Mesodermal cell (in vitro differentiated cells): ENCODE measurements around the gene HSD17B3.
"Not testable (repeated sequence)": the region's sequence is repeated elsewhere in the genome, so short reads cannot be mapped to it uniquely, and the experiment has no call there.

Experiments
- H3K27ac ChIP-seq: 2 replicates; pipeline ENCODE4 v1.7.0; 2013; ENCODE audit warnings: mild to moderate bottlenecking, low read depth, low read length, moderate library complexity; ENCODE audit not compliant: severe bottlenecking
- H3K36me3 ChIP-seq: 2 replicates; pipeline ENCODE4 v1.7.1; 2013; ENCODE audit warnings: mild to moderate bottlenecking, low read length, moderate library complexity; ENCODE audit not compliant: control insufficient read depth, insufficient read depth
- H3K4me1 ChIP-seq: one replicate; pipeline ENCODE4 v1.7.1; 2013; ENCODE audit warnings: mild to moderate bottlenecking, low read length; ENCODE audit not compliant: insufficient read depth, control insufficient read depth, poor library complexity, severe bottlenecking
- H3K4me3 ChIP-seq: 2 replicates; pipeline ENCODE4 v1.7.0; 2013; ENCODE audit warnings: low read length, control low read depth, mild to moderate bottlenecking; ENCODE audit not compliant: insufficient read depth, poor library complexity, severe bottlenecking; ENCODE audit errors: extremely low read depth
- H3K9me3 ChIP-seq: 2 replicates; pipeline ENCODE4 v1.7.1; 2013; ENCODE audit warnings: mild to moderate bottlenecking, low read length, moderate library complexity; ENCODE audit not compliant: control insufficient read depth
- WGBS, 2 experiments: methylation state at CpG; one replicate each; pipeline ENCODE4 v1.1.5; 2013; ENCODE audit warnings: missing lambda C conversion rate in 2 of 2; ENCODE audit not compliant: insufficient coverage in 2 of 2; 5-methylcytosine and 5-hydroxymethylcytosine counted together

The HSD17B3 gene

GRCh38 chr9:96236854-96237550 is 65.0 kb downstream of the HSD17B3 start:
- no peak overlapping the region for H3K4me3 ChIP-seq
- 93 to 94% methylated on average over 3 of the region's 5 CpGs for WGBS, 2 experiments
- no peaks in the 10 kb centered on the region for H3K4me1 ChIP-seq
- no peaks in the 10 kb centered on the region for H3K36me3 ChIP-seq
- H3K9me3 ChIP-seq: no peaks in the 10 kb centered on the region
- H3K27ac ChIP-seq: peak overlapping the region; percentile 19

GRCh38 chr9:96236337-96236736 is 65.6 kb downstream of the HSD17B3 start:
- H3K27ac ChIP-seq: not testable (repeated sequence)
- WGBS, 2 experiments: 100% methylated on average over 2 to 4 of the region's 6 CpGs

DNA sequence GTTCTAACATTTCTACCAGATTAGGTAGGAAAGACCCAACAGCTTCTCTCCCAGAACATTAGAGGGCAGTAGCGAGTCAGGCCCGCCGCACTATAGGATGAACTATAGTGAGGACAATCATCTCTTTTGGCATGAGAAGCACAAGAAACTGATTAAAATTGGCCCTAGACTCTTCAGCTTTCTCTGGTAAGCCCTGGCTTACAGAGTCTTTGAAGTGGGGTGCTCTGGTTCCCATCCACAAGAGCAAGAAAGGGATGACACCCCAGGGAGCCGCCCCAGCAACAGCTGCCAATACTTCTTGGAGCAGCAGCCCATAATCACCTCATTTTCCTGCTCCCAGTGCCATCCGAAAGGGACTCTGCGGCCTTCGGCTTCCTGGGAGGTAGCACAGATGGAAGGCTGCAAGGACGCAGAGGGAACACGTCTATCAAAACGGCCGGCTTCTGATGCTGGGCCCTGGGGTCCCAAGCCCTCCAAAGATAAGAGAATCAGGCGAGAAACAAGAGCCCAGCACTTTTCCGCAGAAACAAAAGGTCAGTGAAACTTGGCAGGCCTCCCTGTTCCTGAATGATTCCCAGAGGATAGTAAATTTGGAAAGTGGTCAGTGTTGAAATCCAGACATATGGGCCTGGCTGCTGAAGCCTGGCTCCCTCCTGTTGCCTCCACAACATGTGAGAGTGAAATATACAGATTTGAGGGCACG is 69.3 kb downstream of the HSD17B3 start:
- no peak overlapping the region for H3K27ac ChIP-seq
- H3K4me1 ChIP-seq: no peaks in the 10 kb centered on the region
- H3K36me3 ChIP-seq: no peaks in the 10 kb centered on the region
- H3K4me3 ChIP-seq: no peak overlapping the region
- no peaks in the 10 kb centered on the region for H3K9me3 ChIP-seq
- 75 to 90% methylated on average over 9 to 11 of the region's 14 CpGs for WGBS, 2 experiments

More at GRCh38 chr9:96236337-96236736, 65.6 kb downstream of the HSD17B3 start:
- H3K4me3 ChIP-seq, H3K36me3 ChIP-seq, H3K9me3 ChIP-seq, H3K4me1 ChIP-seq: not testable (repeated sequence)

DNA sequence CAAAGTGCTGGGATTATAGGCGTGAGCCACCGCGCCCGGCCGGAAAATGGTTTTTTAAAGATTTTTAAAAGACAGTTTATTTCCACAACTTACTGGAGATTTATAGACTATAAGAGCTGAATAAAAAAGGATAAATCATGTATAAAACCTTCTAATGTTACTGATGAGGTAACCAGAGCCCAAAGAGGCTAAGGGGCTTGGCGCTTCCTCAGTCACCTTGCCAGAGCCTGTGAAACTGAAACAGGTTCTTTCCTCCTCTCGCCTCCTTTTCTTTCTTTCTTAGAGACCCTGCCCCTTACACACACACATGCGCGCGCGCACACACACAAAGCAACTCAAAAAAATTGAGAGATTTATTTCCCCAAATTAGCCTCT is 69.8 kb downstream of the HSD17B3 start:
- WGBS, 2 experiments: 39 to 60% methylated on average over 4 to 6 of the region's 11 CpGs
- no peak overlapping the region for H3K27ac ChIP-seq
- H3K4me1 ChIP-seq: no peaks in the 10 kb centered on the region
- no peaks in the 10 kb centered on the region for H3K9me3 ChIP-seq
- H3K4me3 ChIP-seq: no peak overlapping the region
- H3K36me3 ChIP-seq: no peaks in the 10 kb centered on the region

DNA sequence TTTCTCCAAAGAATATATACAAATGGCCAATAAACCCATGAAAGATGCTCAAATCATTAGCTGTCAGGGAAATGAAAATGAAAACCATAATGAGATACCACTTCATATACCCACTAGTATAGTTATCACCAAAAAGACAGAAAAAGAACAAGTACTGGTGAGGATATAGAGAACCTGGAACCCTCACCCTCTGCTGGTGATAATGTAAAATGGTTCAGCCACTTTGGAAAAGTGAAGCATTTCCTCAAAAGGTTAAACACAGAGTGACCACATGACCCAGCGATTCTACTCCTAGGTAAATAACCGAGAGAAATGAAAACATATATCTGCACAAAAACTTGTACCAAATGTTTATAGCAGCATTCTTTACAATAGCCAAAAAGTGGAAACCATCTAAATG is 72.0 kb downstream of the HSD17B3 start:
- Histone ChIP-seq H3K4me3 (no peak overlapping the region), H3K9me3 (no peaks in the 10 kb centered on the region), H3K4me1 (no peaks in the 10 kb centered on the region), H3K36me3 (no peaks in the 10 kb centered on the region), H3K27ac (no peak overlapping the region)
- WGBS, 2 experiments: 100% methylated on average over 1 of the region's 2 CpGs; no CpG with 5 or more reads in 1 of the 2 experiments

DNA sequence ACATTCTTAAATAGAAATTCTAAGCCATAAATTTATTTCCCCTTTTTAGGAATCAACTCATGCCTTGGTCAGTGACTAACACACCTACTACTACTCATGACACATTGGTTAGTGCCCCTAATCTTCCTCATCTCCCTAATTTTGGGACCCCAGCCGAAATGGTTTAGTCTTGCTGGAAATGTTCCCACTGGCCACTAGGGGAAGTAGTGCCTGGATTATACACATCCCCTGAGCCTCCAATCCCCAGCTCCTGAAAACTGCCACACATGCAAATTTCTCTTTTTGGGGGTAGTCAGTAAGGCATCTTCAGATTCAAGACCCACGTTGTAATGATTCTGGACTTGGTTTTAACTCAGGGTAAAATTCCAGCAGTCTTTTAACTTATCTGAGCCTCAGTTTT is 79.8 kb downstream of the HSD17B3 start:
- Histone ChIP-seq H3K9me3 (peaks cover 7% of the 10 kb centered on the region), H3K4me3 (no peak overlapping the region), H3K27ac (no peak overlapping the region), H3K4me1 (peaks cover 6% of the 10 kb centered on the region), H3K36me3 (no peaks in the 10 kb centered on the region)
- WGBS, 2 experiments: 30 to 88% methylated on average over 1 to 2 of the region's 2 CpGs

DNA sequence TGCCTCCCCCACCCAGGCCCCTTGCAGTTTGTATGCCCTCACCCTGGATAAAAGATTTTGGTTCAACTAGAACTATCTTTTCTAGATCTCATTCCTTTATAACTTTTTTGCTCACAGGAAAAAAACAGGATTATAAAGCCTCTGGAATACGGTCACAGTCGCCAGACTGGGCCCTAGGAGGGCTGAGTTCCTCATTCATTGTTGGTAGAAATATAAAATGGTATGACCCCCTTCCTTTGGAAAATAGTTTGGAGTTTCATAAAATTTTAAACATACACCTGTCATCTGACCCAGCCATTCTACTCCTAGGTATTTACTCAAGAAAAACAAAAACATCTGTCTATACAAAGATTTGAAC is 82.1 kb downstream of the HSD17B3 start:
- H3K4me1 ChIP-seq: peaks cover 17% of the 10 kb centered on the region
- 100% methylated on average over 2 of the region's 2 CpGs; no CpG with 5 or more reads in 1 of the 2 experiments for WGBS, 2 experiments
- no peak overlapping the region for H3K27ac ChIP-seq
- H3K4me3 ChIP-seq: no peak overlapping the region
- H3K36me3 ChIP-seq: no peaks in the 10 kb centered on the region
- H3K9me3 ChIP-seq: peaks cover 7% of the 10 kb centered on the region

DNA sequence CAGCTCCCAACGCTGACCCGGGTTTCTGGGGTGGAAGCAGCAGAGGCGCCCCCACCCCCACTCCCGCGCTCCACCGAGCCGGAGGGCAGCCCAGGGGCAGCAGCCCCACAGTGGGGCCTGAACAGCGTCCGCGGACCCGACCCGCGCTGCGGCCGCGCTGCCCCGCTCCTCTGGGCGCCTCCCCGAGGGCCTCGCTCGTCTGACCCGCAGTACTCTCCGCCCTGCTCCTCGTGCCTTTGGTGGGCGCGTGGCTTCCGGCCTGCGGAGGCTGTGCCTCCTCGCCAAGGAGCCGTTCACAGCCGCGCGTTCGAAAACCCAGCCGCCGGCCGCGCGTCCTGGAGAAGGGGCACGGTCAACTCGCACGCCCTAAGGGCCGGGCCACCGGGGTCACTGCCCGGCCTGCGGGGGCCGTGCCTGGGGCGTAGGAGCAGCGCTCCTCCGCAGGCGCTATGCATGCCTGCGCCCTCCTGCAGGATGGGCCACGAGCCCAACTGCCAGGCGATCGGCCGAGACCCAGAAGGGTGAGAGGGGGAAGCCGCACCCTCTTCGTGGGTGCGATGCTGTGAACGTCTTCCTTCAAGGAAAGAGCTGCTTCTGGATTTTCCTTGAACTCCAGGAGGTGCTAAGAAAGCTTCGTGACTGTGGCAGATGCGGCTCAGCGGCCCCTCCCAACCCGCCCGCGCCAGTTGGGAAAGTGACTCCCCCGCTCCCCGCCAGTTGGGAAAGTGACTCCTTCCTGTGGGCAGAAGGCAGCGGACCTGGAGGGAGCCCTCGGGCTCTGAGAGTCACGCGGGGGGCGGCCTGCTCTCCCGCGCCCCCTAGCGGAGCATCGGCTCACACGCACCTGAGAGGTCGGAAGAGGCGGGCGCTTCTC is 82.7 kb downstream of the HSD17B3 start:
- peaks cover 17% of the 10 kb centered on the region for H3K4me1 ChIP-seq
- no peaks in the 10 kb centered on the region for H3K36me3 ChIP-seq
- no peak overlapping the region for H3K4me3 ChIP-seq
- H3K27ac ChIP-seq: no peak overlapping the region
- 92 to 98% methylated on average over 59 to 74 of the region's 81 CpGs for WGBS, 2 experiments
- H3K9me3 ChIP-seq: peaks cover 6% of the 10 kb centered on the region

DNA sequence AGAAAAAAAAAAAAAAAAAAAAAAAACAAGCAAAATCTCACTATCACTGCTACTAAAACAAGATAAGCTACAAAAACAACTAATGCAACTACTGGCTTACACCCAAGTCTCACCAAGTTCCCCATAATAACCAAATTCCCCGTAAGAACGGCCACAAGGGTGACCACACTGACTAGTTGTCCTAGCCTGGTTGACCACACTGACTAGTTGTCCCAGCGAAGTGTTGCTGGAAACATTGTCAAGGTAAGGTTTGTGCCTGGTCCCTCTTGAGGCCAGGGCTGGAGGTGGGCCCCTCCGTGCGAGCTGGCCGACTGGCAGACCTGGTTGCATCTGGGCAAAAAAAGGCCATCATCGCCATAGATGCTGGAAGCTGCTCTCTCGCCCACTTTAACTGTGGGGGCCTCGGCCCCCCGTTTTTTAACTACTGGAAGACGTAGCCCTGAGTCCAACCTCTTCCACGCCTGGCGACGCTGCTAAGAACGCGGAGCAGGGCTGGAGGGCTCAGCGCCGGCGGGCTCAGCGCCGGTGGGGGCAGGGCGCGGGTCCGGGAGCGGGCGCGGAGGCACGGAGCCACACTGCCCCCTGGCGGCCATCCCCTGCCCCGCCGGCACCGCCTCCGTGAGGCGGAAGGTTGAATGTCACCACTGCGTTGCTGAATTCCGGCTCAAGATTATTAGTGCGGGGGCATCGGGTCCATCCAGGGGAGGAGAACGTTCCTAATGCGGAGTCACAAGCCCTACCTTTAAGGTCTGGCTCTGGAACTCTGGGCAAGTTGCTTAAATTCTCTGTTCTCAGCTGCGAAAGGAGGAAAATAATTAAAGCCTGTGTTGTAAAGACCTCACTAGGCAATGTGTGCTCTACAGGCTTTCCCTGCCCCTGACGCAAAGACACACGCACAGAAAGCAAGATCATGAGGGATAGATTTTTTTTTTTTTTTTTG is 84.0 kb downstream of the HSD17B3 start:
- Histone ChIP-seq H3K9me3 (peaks cover 4% of the 10 kb centered on the region), H3K36me3 (no peaks in the 10 kb centered on the region), H3K4me3 (peak overlapping the region; percentile 16), H3K27ac (peak overlapping the region; percentile 82), H3K4me1 (peaks cover 17% of the 10 kb centered on the region)
- WGBS, 2 experiments: 10 to 12% methylated on average over 33 to 40 of the region's 43 CpGs

GRCh38 chr9:96217294-96217707 is 84.7 kb downstream of the HSD17B3 start:
- Histone ChIP-seq H3K36me3 (no peaks in the 10 kb centered on the region), H3K4me3 (no peak overlapping the region), H3K9me3 (peaks cover 4% of the 10 kb centered on the region), H3K27ac (peak overlapping the region; percentile 82), H3K4me1 (peaks cover 17% of the 10 kb centered on the region)
- WGBS, 2 experiments: 26 to 33% methylated on average over 9 to 11 of the region's 11 CpGs
